ENCODE data around the gene CPNE9. TPM values are rescaled to one million over a fixed set of nuclear protein-coding genes. Genes with fewer than 3 reads are reported as not detected.

CPNE9 gene
- total and polyA plus RNA-seq, 2 of the 13 experiments (the other 11 are each of a cell fraction or from before 2014, with no cell fraction given), result 0.20 TPM; not detected in 1

DNA sequence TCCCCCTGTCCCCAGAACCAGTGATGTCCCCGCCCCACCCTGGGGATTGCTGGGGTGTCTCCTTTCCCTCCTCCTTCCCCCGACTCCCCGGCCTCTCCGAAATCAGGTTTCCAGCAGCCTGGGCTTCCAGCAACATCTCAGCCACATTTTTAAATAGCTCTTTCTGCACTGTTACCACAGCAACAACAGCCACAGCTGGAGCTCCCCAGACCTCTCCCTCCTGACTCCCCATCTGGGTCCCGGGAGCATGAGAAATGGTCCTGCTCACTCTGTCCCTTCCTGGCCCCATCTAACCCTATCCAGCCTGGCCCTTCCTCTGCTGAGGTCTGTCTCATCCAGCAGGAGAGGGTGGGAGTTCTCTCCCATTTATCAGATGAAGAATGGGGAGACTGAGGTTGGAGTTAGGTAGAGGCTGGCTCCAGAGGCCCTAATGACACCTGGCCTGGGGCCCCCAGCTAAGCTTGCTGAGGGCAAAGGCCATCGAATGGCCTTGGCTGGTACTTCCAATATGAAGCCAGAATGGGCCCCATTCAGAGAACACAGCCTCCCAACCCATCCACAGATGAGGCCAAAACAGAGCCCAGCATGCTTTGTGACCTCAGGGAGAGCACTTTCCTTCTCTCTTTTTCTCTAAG is 64.6 kb downstream of the CPNE9 start (continued):
- TF ChIP-seq ZBTB3 (CRISPR knock-in tag; IDR thresholded peaks at IDR 0.05; ENCODE audit: borderline replicate concordance, low read depth), result no peak
- no peak for TF ChIP-seq CREBL2 (CRISPR knock-in tag; IDR thresholded peaks at IDR 0.05; ENCODE audit: borderline replicate concordance)
- TF ChIP-seq ARNTL (CRISPR knock-in tag; IDR thresholded peaks at IDR 0.05), result no peak
- no peak for TF ChIP-seq ZSCAN21 (CRISPR knock-in tag; IDR thresholded peaks at IDR 0.05; ENCODE audit: borderline replicate concordance)
- TF ChIP-seq TEAD2 (CRISPR knock-in tag; IDR thresholded peaks at IDR 0.05), result no peak
- TF ChIP-seq ZFP36 (IDR thresholded peaks at IDR 0.05; ENCODE audit: borderline replicate concordance, low read depth, low read length, partially characterized antibody), result no peak
- TF ChIP-seq SRSF4 (IDR thresholded peaks at IDR 0.05; ENCODE audit: low read depth, low read length, poor library complexity, severe bottlenecking), result no peak
- peak; percentile 39; the same call in 1 of the 2 replicates for TF ChIP-seq TAF1 (CRISPR knock-in tag; IDR thresholded peaks at IDR 0.05)
- TF ChIP-seq, protein P1, sequence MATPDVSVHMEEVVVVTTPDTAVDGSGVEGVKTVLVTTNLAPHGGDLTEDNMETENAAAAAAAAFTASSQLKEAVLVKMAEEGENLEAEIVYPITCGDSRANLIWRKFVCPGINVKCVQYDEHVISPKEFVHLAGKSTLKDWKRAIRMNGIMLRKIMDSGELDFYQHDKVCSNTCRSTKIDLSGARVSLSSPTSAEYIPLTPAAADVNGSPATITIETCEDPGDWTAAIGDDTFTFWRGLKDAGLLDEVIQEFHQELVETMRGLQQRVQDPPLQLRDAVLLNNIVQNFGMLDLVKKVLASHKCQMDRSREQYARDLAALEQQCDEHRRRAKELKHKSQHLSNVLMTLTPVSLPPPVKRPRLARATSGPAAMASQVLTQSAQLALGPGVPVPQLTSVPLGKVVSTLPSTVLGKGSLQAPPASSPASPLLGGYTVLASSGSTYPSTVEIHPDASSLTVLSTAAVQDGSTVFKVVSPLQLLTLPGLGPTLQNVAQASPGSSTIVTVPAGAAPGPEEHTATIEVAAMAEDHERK (CRISPR knock-in tag; IDR thresholded peaks at IDR 0.05; ENCODE audit: low read depth), result no peak
- TF ChIP-seq, protein P2, sequence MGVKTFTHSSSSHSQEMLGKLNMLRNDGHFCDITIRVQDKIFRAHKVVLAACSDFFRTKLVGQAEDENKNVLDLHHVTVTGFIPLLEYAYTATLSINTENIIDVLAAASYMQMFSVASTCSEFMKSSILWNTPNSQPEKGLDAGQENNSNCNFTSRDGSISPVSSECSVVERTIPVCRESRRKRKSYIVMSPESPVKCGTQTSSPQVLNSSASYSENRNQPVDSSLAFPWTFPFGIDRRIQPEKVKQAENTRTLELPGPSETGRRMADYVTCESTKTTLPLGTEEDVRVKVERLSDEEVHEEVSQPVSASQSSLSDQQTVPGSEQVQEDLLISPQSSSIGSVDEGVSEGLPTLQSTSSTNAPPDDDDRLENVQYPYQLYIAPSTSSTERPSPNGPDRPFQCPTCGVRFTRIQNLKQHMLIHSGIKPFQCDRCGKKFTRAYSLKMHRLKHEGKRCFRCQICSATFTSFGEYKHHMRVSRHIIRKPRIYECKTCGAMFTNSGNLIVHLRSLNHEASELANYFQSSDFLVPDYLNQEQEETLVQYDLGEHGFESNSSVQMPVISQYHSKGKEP (CRISPR knock-in tag; IDR thresholded peaks at IDR 0.05), result no peak
- TF ChIP-seq, protein P3, sequence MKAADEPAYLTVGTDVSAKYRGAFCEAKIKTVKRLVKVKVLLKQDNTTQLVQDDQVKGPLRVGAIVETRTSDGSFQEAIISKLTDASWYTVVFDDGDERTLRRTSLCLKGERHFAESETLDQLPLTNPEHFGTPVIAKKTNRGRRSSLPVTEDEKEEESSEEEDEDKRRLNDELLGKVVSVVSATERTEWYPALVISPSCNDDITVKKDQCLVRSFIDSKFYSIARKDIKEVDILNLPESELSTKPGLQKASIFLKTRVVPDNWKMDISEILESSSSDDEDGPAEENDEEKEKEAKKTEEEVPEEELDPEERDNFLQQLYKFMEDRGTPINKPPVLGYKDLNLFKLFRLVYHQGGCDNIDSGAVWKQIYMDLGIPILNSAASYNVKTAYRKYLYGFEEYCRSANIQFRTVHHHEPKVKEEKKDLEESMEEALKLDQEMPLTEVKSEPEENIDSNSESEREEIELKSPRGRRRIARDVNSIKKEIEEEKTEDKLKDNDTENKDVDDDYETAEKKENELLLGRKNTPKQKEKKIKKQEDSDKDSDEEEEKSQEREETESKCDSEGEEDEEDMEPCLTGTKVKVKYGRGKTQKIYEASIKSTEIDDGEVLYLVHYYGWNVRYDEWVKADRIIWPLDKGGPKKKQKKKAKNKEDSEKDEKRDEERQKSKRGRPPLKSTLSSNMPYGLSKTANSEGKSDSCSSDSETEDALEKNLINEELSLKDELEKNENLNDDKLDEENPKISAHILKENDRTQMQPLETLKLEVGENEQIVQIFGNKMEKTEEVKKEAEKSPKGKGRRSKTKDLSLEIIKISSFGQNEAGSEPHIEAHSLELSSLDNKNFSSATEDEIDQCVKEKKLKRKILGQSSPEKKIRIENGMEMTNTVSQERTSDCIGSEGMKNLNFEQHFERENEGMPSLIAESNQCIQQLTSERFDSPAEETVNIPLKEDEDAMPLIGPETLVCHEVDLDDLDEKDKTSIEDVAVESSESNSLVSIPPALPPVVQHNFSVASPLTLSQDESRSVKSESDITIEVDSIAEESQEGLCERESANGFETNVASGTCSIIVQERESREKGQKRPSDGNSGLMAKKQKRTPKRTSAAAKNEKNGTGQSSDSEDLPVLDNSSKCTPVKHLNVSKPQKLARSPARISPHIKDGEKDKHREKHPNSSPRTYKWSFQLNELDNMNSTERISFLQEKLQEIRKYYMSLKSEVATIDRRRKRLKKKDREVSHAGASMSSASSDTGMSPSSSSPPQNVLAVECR (CRISPR knock-in tag; IDR thresholded peaks at IDR 0.05; ENCODE audit: borderline replicate concordance), result peak; percentile 31; the same call in 1 of the 2 replicates
- no peak for TF ChIP-seq CBX1 (IDR thresholded peaks at IDR 0.05; ENCODE audit: low read depth)
- TF ChIP-seq ZNF44 (CRISPR knock-in tag; IDR thresholded peaks at IDR 0.05), result no peak
- TF ChIP-seq, protein P4, sequence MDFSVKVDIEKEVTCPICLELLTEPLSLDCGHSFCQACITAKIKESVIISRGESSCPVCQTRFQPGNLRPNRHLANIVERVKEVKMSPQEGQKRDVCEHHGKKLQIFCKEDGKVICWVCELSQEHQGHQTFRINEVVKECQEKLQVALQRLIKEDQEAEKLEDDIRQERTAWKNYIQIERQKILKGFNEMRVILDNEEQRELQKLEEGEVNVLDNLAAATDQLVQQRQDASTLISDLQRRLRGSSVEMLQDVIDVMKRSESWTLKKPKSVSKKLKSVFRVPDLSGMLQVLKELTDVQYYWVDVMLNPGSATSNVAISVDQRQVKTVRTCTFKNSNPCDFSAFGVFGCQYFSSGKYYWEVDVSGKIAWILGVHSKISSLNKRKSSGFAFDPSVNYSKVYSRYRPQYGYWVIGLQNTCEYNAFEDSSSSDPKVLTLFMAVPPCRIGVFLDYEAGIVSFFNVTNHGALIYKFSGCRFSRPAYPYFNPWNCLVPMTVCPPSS (IDR thresholded peaks at IDR 0.05), result no peak
- TF ChIP-seq, protein P5, sequence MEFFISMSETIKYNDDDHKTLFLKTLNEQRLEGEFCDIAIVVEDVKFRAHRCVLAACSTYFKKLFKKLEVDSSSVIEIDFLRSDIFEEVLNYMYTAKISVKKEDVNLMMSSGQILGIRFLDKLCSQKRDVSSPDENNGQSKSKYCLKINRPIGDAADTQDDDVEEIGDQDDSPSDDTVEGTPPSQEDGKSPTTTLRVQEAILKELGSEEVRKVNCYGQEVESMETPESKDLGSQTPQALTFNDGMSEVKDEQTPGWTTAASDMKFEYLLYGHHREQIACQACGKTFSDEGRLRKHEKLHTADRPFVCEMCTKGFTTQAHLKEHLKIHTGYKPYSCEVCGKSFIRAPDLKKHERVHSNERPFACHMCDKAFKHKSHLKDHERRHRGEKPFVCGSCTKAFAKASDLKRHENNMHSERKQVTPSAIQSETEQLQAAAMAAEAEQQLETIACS (CRISPR knock-in tag; IDR thresholded peaks at IDR 0.05), result no peak
- no peak for TF ChIP-seq HHEX (CRISPR knock-in tag; IDR thresholded peaks at IDR 0.05)
- no peak for TF ChIP-seq ISX (CRISPR knock-in tag; conservative IDR thresholded peaks at IDR 0.05)
- TF ChIP-seq, protein P6, sequence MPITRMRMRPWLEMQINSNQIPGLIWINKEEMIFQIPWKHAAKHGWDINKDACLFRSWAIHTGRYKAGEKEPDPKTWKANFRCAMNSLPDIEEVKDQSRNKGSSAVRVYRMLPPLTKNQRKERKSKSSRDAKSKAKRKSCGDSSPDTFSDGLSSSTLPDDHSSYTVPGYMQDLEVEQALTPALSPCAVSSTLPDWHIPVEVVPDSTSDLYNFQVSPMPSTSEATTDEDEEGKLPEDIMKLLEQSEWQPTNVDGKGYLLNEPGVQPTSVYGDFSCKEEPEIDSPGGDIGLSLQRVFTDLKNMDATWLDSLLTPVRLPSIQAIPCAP (CRISPR knock-in tag; IDR thresholded peaks at IDR 0.05; ENCODE audit: low read depth), result no peak

Data from HepG2 (cell line).